IMR-90 (cell line): Measurements from ENCODE around the gene ZDHHC3. TPM values are rescaled to one million over a fixed set of nuclear protein-coding genes. Genes with fewer than 3 reads are reported as not detected.

Experiments
- ATAC-seq: fragments of 200-7000 bp; cut with Tn5 transposase; 2 replicates; pipeline ENCODE4 v1.9.1; 2020; ENCODE audit warnings: low read depth, mild to moderate bottlenecking, moderate library complexity
- BruUV-seq: library from RNA; stranded (reverse); fragments of 400-500 nt; replicated peaks from 2 replicates; lab custom pipeline; 2021; lab: Mats Ljungman, UMichigan
- CTCF ChIA-PET: fragments of 300-600 bp; formaldehyde crosslinking; extraction: SDS; loops from one replicate; lab custom pipeline; 2021; ENCODE audit warnings: antibody characterized with exemption; lab: Yijun Ruan, JAX
- POLR2A ChIA-PET: fragments of 300-600 bp; sonication (Branson Sonifier 250); formaldehyde crosslinking; loops from one replicate; lab custom pipeline; 2022; ENCODE audit warnings: antibody characterized with exemption; ENCODE audit not compliant: unreplicated experiment; lab: Charles Lee
- DNase-seq: peaks from one replicate; pipeline ENCODE4 v3.0.0; 2013
- H2AFZ ChIP-seq: replicated peaks from 2 replicates; pipeline ENCODE3; 2013; ENCODE audit warnings: low read length, mild to moderate bottlenecking; ENCODE audit not compliant: poor library complexity
- H2AK5ac ChIP-seq: 2 replicates; pipeline ENCODE4 v1.6.1; 2013; ENCODE audit warnings: low read depth, low read length, inconsistent platforms
- H2AK9ac ChIP-seq: replicated peaks from 2 replicates; pipeline ENCODE3; 2013; ENCODE audit warnings: mild to moderate bottlenecking, low read depth, low read length, moderate library complexity; ENCODE audit not compliant: poor library complexity
- H2BK120ac ChIP-seq: 2 replicates; pipeline ENCODE4 v1.6.1; 2013; ENCODE audit warnings: low read depth, low read length, inconsistent platforms
- H2BK15ac ChIP-seq: 3 replicates; pipeline ENCODE4 v1.6.1; 2013; ENCODE audit warnings: low read depth, low read length, inconsistent platforms
- H2BK20ac ChIP-seq: 2 replicates; pipeline ENCODE4 v1.6.1; 2013; ENCODE audit warnings: low read depth, mild to moderate bottlenecking, inconsistent platforms, low read length, moderate library complexity
- H2BK5ac ChIP-seq: 2 replicates; pipeline ENCODE4 v1.6.1; 2013; ENCODE audit warnings: mild to moderate bottlenecking, low read depth, low read length, inconsistent platforms; ENCODE audit not compliant: poor library complexity, severe bottlenecking
- H3K14ac ChIP-seq: replicated peaks from 2 replicates; pipeline ENCODE4 v1.6.1; 2013; ENCODE audit warnings: low read depth, low read length, inconsistent platforms
- H3K18ac ChIP-seq: 2 replicates; pipeline ENCODE4 v1.6.1; 2013; ENCODE audit warnings: low read depth, low read length, control low read depth
- H3K23ac ChIP-seq: 2 replicates; pipeline ENCODE4 v1.6.1; 2013; ENCODE audit warnings: low read depth, low read length, inconsistent platforms
- H3K27ac ChIP-seq: 2 replicates; pipeline ENCODE4 v1.5.1; 2013; ENCODE audit warnings: mild to moderate bottlenecking, control low read depth, low read length; ENCODE audit not compliant: insufficient read depth
- H3K27me3 ChIP-seq: 2 replicates; pipeline ENCODE4 v1.6.1; 2013; ENCODE audit warnings: low read length; ENCODE audit not compliant: control insufficient read depth, insufficient read depth
- H3K36me3 ChIP-seq: 2 replicates; pipeline ENCODE4 v1.6.1; 2013; ENCODE audit warnings: low read length, mixed read lengths; ENCODE audit not compliant: control insufficient read depth, insufficient read depth
- H3K4ac ChIP-seq: 2 replicates; pipeline ENCODE4 v1.6.1; 2013; ENCODE audit warnings: low read depth, low read length, inconsistent platforms
- H3K4me1 ChIP-seq: 2 replicates; pipeline ENCODE4 v1.6.1; 2013; ENCODE audit warnings: low read length, mixed read lengths; ENCODE audit not compliant: control insufficient read depth, insufficient read depth
- H3K4me2 ChIP-seq: 2 replicates; pipeline ENCODE4 v1.6.1; 2013; ENCODE audit warnings: low read depth, mild to moderate bottlenecking, control low read depth, low read length, moderate library complexity
- H3K4me3 ChIP-seq: 2 replicates; pipeline ENCODE4 v1.5.1; 2013; ENCODE audit warnings: low read depth, mild to moderate bottlenecking, control low read depth, low read length, moderate library complexity; ENCODE audit not compliant: insufficient read depth
- H3K56ac ChIP-seq: 2 replicates; pipeline ENCODE4 v1.6.1; 2013; ENCODE audit warnings: low read length, inconsistent platforms; ENCODE audit not compliant: insufficient read depth; ENCODE audit errors: extremely low read depth
- H3K79me1 ChIP-seq, 2 experiments: 2 replicates each; pipeline ENCODE4 v1.6.1; 2013; ENCODE audit warnings: low read length in 2 of 2, inconsistent platforms in 1 of 2, low read depth in 1 of 2
- H3K9ac ChIP-seq: 2 replicates; pipeline ENCODE4 v1.6.1; 2013; ENCODE audit warnings: low read depth, low read length, control low read depth
- H3K9me1 ChIP-seq: 2 replicates; pipeline ENCODE4 v1.6.1; 2013; ENCODE audit warnings: low read length, inconsistent platforms; ENCODE audit not compliant: insufficient read depth
- H3K9me3 ChIP-seq: 2 replicates; pipeline ENCODE4 v1.6.1; 2013; ENCODE audit warnings: low read length; ENCODE audit not compliant: control insufficient read depth, insufficient read depth
- H4K20me1 ChIP-seq: 2 replicates; pipeline ENCODE4 v1.6.1; 2013; ENCODE audit warnings: low read length, inconsistent platforms; ENCODE audit not compliant: insufficient read depth
- H4K5ac ChIP-seq: 2 replicates; pipeline ENCODE4 v1.6.1; 2013; ENCODE audit warnings: mild to moderate bottlenecking, low read depth, low read length, control low read depth
- H4K8ac ChIP-seq, 2 experiments: 2 replicates each; pipeline ENCODE4 v1.6.1; 2013; ENCODE audit warnings: low read depth in 2 of 2, low read length in 2 of 2, control low read depth in 1 of 2, inconsistent platforms in 1 of 2
- H4K91ac ChIP-seq: 2 replicates; pipeline ENCODE4 v1.6.1; 2013; ENCODE audit warnings: low read depth, low read length, inconsistent platforms; ENCODE audit not compliant: insufficient read depth
- CHD1 ChIP-seq: IDR thresholded peaks from 2 replicates; pipeline ENCODE4 v1.6.1; 2012; ENCODE audit warnings: low read depth, low read length, improper control_type of control experiment
- CTCF ChIP-seq: conservative IDR thresholded peaks from 2 replicates; pipeline ENCODE4 v1.5.1; 2012; ENCODE audit warnings: mild to moderate bottlenecking, low read depth, low read length, improper control_type of control experiment
- MAZ ChIP-seq: IDR thresholded peaks from 2 replicates; pipeline ENCODE4 v1.6.1; 2012; ENCODE audit warnings: low read depth, mild to moderate bottlenecking, low read length, improper control_type of control experiment, moderate library complexity, borderline replicate concordance
- MXI1 ChIP-seq: IDR thresholded peaks from 2 replicates; pipeline ENCODE4 v1.6.1; 2012; ENCODE audit warnings: low read depth, mild to moderate bottlenecking, low read length, moderate library complexity, borderline replicate concordance
- NFE2L2 ChIP-seq: fragments of 150-350 bp; IDR thresholded peaks from 2 replicates; pipeline ENCODE4 v1.6.1; 2016; ENCODE audit warnings: low read depth, mild to moderate bottlenecking, low read length
- RCOR1 ChIP-seq: IDR thresholded peaks from 2 replicates; pipeline ENCODE4 v1.6.1; 2012; ENCODE audit warnings: mild to moderate bottlenecking, low read length, improper control_type of control experiment; ENCODE audit not compliant: insufficient replicate concordance
- RFX5 ChIP-seq: IDR thresholded peaks from 2 replicates; pipeline ENCODE4 v1.8.0; 2012; ENCODE audit warnings: low read depth, mild to moderate bottlenecking, low read length, moderate library complexity
- WGBS, 2 experiments: methylation state at CpG; one replicate each; pipeline versions ENCODE4 v1.1.5 to v1.1.7; 2013; ENCODE audit warnings: missing lambda C conversion rate in 2 of 2; ENCODE audit not compliant: insufficient read length in 1 of 2; ENCODE audit errors: extremely low coverage in 2 of 2; 5-methylcytosine and 5-hydroxymethylcytosine counted together
- dilution Hi-C: fragments of 300-500 bp; cut with HindIII; formaldehyde crosslinking; loops from one replicate; pipeline ENCODE4 v1.14.3; 2018; ENCODE audit warnings: low sequenced_read_pairs; ENCODE audit not compliant: unreplicated experiment
- in situ Hi-C: fragments of 300-500 bp; cut with MboI; formaldehyde crosslinking; loops from 3 replicates; pipeline ENCODE4 v1.14.3; 2019; ENCODE audit warnings: low sequenced_read_pairs, inconsistent platforms, mixed read lengths
- intact Hi-C: fragments of 100-400 bp; cut with micrococcal nuclease; formaldehyde crosslinking; loops from 2 replicates; pipeline ENCODE4 v1.10.0; 2022
- polyA plus RNA-seq, 3 experiments: library from polyadenylated mRNA; depleted of rRNA; stranded (reverse); fragments of >200 nt; gene quantifications; 2 replicates each; pipeline ENCODE4 v1.2.3, GENCODE V29; 2012; ENCODE audit warnings: low replicate concordance in 1 of 3
- total RNA-seq: library from RNA; depleted of rRNA; stranded (reverse); fragments of >200 nt; gene quantifications from 2 replicates; pipeline ENCODE4 v1.2.3, GENCODE V29; 2012
- TF ChIP-seq, protein P1 (sequence below): fragments of 150-350 bp; IDR thresholded peaks from 2 replicates; pipeline ENCODE4 v1.6.1; 2017; ENCODE audit warnings: mild to moderate bottlenecking, antibody characterized with exemption, low read length, low read depth

The ZDHHC3 gene
- total and polyA plus RNA-seq, 2 of the 4 experiments (the other 2 are of a cell fraction): 57.7 to 59.6 TPM

DNA sequence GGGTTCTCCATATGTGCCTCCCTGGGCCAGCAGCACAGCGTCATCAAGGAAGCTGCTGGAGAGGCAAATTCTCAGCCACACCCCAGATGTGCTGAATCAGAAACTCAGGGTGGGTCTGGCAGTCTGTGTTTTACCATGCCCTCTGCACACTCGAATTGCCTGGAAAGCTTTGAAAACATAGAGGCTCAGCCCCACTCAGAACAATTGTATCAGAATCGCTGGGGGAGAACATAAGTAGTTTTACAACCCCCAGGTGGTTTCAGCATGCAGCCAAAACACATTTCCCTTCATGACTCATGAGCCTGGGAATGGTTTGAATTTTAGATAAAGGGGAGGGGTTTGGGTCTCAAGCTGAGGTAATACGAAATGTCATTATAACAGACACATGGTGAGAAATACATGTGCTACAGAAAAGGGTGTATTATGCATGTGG is 92.0 kb downstream of the ZDHHC3 start (continued):
- TF ChIP-seq, protein P1, sequence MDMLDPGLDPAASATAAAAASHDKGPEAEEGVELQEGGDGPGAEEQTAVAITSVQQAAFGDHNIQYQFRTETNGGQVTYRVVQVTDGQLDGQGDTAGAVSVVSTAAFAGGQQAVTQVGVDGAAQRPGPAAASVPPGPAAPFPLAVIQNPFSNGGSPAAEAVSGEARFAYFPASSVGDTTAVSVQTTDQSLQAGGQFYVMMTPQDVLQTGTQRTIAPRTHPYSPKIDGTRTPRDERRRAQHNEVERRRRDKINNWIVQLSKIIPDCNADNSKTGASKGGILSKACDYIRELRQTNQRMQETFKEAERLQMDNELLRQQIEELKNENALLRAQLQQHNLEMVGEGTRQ: no peak

- H4K5ac ChIP-seq: peak overlapping the region; percentile 20; the same call in 1 of the 2 replicates
- no peak overlapping the region for H3K9ac ChIP-seq
- no peaks in the 10 kb centered on the region for H3K36me3 ChIP-seq
- H3K4me3 ChIP-seq: no peak overlapping the region
- TF ChIP-seq RCOR1 (no peak), CTCF (0 out of 2 replicates have a peak, but pooled peaks have one; percentile 16), MAZ (no peak), NFE2L2 (no peak), RFX5 (no peak), CHD1 (no peak), MXI1 (no peak)
- H3K56ac ChIP-seq: 0 out of 2 replicates have a peak overlapping the region, but pooled peaks have one; percentile 36
- ChIA-PET POLR2A (no interaction called here), CTCF (interaction anchor here (0.5 to 0.8 kb wide), 2 partner anchors 32 to 58 kb away, joined by 3 to 4 read pairs; no protein-coding TSS in a partner anchor)
- H3K9me3 ChIP-seq: peaks cover 3% of the 10 kb centered on the region; the same call in 1 of the 2 replicates
- ATAC-seq: no peak
- no peaks in the 10 kb centered on the region for H4K20me1 ChIP-seq
- H2AFZ ChIP-seq: peak overlapping the region; percentile 86
- DNase-seq: no peak
- BruUV-seq: no TSS peak
- peaks cover 0 to 4% of the 10 kb centered on the region in 2 experiments; a peak in 1 of 4 replicates for H3K79me1 ChIP-seq
- no peaks in the 10 kb centered on the region for H3K27me3 ChIP-seq
- peak overlapping the region; percentile 38 for H2AK9ac ChIP-seq
- peak overlapping the region; percentile 77 for H3K4ac ChIP-seq
- 93% methylated on average over 2 of the region's 5 CpGs; no CpG with 5 or more reads in 1 of the 2 experiments for WGBS, 2 experiments
- H2BK120ac ChIP-seq: peak overlapping the region; percentile 85
- H4K91ac ChIP-seq: peak overlapping the region; percentile 83
- peaks cover 33% of the 10 kb centered on the region for H3K9me1 ChIP-seq
- peak overlapping the region; percentile 9; the same call in 1 of the 3 replicates for H2BK15ac ChIP-seq
- H3K14ac ChIP-seq: peak overlapping the region; percentile 78
- H3K27ac ChIP-seq: peak overlapping the region; percentile 2; the same call in 1 of the 2 replicates
- in situ Hi-C loops: loop anchor here (25.0 kb wide), 1 partner anchor 546 kb away; the partner anchor contains the start of gene TCAIM
- peak overlapping the region; percentile 56 for H2BK5ac ChIP-seq
- H3K18ac ChIP-seq: peak overlapping the region; percentile 46; the same call in 1 of the 2 replicates
- H2AK5ac ChIP-seq: peak overlapping the region; percentile 89
- peak overlapping the region; percentile 96 for H2BK20ac ChIP-seq
- peaks cover 24% of the 10 kb centered on the region for H3K4me1 ChIP-seq
- intact Hi-C loops: no loop called here
- peak overlapping the region; percentile 5 to 61; a peak in 1 of 4 replicates for H4K8ac ChIP-seq
- dilution Hi-C loops: no loop called here
- H3K23ac ChIP-seq: peak overlapping the region; percentile 38
- H3K4me2 ChIP-seq: no peak overlapping the region
These were observed 92.6 kb downstream of the ZDHHC3 start for GRCh38 chr3:44883213-44883955.
